Activated CD8-positive, alpha-beta memory T cell treated with anti-CD3 and anti-CD28 coated beads, Interleukin-2, amount 50 U/mL, for 24 hours (primary cell): Measurements from ENCODE around the gene LRRK2.
"Not testable (repeated sequence)": the region's sequence is repeated elsewhere in the genome, so short reads cannot be mapped to it uniquely, and the experiment has no call there.

Experiments
- DNase-seq: peaks from one replicate; pipeline ENCODE4 v3.0.0-alpha.2; 2020; ENCODE audit errors: extremely low read depth

Gene LRRK2

DNA sequence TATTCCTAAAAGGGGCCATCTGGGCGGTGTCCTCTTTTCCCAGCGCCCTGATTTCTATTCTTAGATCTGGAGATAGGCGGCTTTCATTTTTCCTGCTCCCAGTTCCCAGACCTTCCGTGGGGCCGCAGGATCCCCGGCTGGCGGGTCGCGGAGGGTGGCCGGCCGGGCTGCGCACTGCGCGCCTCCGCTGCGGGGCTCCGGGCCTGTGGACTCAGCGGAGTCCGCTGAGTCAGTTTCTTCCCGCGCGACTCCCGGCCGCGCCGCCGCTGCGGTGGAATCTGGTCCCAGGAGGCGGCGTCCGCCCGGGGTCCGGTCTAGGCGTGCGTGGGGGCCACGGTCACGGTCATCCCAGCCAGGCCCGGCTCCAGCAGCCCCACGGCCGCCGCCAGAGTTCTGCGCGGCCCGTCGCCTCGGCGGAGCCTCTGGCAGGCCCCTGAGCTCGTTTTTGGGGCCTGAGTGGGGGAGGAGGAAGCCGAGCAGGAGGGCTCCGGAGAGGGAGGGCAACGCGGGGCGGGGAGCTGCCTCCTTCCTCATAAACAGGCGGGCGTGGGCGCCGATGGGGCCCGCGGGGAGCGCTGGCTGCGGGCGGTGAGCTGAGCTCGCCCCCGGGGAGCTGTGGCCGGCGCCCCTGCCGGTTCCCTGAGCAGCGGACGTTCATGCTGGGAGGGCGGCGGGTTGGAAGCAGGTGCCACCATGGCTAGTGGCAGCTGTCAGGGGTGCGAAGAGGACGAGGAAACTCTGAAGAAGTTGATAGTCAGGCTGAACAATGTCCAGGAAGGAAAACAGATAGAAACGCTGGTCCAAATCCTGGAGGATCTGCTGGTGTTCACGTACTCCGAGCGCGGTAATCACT, at the start of gene LRRK2:
TSS of gene LRRK2 (plus strand) at position 559 of the 853 bp plus-strand sequence. CDS start at position 694, 135 bp downstream.
- no peak for DNase-seq

GRCh38 chr12:40175045-40175444, 49.8 kb upstream of the LRRK2 start:
- no peak for DNase-seq

- no peak for DNase-seq
These were observed 49.3 kb upstream of the LRRK2 start for GRCh38 chr12:40175489-40175888.

DNA sequence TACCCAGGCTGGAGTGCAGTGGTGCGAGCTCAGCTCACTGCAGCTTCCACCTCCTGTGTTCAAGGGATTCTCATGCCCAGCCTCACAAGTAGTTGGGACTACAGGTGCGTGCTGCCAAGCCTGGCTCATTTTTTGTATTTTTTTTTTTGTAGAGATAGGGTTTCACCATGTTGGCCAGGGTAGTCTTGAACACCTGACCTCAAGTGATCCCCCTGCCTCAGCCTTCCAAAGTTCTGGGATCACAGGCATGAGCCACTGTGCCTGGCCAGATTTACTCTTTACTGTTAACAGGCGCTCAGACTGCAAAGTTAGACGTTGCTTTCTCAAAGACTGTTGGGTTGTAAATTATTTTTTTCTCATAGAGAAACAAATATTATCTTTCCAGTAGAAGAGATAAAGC, 46.1 kb upstream of the LRRK2 start:
- no peak for DNase-seq

- no peak for DNase-seq
These were observed 43.3 kb upstream of the LRRK2 start for GRCh38 chr12:40181490-40181889.

DNA sequence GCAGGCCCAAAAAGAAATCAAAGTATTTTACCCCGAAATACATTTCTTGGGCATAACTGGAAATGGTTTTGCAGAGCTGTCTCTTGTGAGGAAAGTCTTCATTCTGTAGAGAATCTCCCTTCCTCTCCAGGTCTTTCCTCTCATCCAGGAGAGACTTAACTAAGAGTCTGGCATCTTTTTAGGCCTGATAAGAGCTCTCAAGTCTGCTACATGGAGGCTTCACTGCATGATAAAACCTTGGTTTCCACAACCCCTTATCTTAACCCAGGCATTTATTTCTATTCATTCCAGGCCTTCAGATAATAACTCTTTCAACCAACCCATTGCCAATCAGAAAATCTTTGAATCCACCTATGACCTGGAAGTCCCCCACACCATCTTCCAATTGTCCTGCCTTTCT, 41.1 kb upstream of the LRRK2 start:
- no peak for DNase-seq

DNA sequence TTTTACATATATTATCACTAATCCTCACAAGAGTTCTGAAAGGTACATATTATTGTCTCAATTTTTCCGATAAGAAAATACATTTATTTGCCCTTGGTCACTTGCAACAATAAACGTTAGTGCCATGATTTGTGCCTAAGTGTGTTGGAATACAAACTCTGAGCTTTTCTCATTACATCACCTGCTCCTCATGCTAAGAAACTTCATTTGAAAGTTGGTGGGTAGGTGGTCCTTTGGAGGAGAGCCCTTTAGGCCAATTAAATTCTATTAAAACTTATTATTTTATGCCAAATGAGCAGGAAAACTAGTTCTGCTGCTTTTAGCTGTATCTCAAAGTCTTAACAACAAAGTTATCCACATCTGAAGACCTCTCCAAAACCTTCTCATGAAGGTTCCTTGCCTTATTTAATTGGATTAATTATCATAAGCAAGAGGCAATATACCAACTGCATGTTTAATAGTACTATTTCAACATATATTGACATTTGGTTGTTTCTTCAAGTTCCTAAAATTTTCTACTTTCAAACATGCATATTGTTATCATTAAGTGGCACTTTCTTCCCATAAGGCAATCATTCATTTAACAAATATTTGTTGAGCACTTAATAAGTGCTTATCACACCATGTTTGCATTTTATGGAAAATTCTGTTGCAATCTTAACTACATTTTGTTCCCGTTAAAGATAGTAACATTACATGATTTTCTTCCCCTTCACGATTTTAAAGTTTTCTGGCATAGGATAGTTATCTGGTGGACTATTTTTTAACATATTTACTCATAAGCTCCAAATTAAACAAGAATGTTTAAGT, 40.1 kb upstream of the LRRK2 start:
- no peak for DNase-seq

- DNase-seq: no peak
These were observed 39.5 kb upstream of the LRRK2 start for GRCh38 chr12:40185303-40185693.

GRCh38 chr12:40188558-40189320, 36.1 kb upstream of the LRRK2 start:
- no peak for DNase-seq

- DNase-seq: no peak
These were observed 32.0 kb upstream of the LRRK2 start for GRCh38 chr12:40192704-40193255.

DNA sequence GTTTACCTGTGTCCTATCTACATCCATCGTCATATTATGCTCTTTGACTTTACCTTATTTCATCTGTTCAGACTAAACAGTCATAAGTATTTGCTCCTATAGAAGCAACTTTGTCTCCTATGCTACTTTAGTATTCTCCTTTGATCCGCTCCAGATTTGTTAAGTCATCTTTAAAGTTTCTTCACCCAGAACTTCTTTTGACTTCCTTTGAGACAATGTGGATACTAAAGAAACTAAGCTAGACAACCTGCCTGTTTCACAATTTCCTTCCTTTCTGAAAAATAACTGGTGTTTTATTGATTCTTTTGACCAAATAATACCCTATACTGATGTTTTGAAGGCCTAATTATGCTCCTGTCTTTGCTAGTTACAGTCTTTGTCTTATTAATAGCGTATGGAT, 30.0 kb upstream of the LRRK2 start:
- no peak for DNase-seq

GRCh38 chr12:40197590-40197989, 27.2 kb upstream of the LRRK2 start:
- DNase-seq: no peak

- no peak for DNase-seq
These were observed 26.2 kb upstream of the LRRK2 start for GRCh38 chr12:40198601-40199000.

DNA sequence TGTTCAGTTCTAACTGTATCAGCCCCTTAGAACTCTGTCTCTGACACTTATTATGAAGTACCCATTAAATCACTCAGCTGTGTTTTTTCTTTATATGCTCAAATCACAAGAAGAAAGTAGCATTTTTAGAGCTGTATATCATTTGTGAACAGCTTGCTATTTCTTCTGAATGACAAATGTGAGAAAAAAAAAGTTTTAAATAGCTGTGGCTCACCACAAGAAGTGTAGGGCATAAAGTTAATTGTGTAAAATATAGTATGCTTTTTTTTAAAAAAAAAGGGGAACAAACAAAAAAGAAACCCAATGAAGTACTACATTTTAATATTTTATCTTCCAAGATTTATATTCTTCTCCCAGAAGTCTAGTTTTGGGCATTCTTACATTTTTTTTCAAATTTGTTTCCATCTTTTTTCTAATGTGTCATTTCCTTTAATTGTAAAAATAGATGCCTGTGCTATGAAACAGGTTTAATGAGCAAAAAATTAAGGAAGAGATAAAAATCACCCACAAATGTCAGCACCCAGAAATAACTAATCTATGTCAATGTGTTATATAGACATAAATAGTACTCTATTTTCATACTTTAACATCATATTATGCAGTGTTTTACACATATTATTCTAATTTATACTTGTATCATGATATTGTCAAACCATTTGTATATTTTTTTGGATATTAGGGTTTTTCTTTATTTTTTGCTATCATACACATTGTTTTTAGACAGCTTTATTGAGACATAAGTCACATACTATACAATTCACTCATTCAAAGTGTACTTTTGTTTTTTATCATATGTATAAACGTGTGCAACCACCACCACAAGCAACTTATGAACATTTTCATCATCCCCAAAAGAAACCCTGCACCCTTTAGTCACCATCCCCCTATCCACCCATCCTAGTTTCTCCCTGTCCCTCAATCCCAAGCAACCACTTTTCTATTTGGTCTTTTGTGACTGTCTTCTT, 22.4 kb upstream of the LRRK2 start:
- DNase-seq: no peak

DNA sequence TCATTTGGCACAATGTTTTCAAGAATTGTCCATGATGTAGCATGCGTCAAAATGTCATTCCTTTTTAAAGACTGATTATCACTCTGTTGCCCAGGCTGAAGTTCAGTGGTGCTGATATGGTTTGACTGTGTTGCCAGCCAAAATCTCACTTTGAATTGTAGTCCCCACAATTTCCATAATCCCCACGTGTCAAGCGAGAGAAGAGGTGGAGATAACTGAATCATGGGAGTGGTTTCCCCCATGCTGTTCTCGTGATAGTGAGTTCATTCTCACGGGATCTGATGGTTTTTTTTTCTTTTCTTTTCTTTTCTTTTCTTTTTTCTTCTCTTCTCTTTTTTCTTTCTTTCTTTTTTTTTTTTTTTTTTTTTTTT, 21.8 kb upstream of the LRRK2 start:
- DNase-seq: no peak

GRCh38 chr12:40204337-40204736, 20.5 kb upstream of the LRRK2 start:
- no peak for DNase-seq

GRCh38 chr12:40207551-40207950, 17.2 kb upstream of the LRRK2 start:
- DNase-seq: no peak

GRCh38 chr12:40208707-40209446, 15.9 kb upstream of the LRRK2 start:
- DNase-seq: no peak

DNA sequence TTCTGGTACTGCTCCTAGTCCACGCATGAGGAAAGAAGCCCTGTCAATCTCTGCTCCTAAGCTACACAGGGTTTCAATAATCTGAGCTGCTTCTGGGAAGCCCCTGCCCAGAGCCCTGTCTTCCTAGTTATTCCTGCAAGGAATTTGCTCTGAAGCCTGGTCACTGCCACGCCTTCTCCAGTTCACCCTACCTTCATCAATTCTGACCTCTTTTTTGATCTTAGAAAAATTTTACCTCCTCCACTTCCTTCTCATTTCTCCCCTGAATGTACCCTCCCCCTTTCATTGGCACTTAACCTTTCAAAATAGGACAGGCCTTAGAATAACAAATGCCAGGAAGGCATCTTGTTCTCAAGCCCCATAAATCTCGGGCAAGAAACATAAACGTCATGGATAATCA, 14.9 kb upstream of the LRRK2 start:
- no peak for DNase-seq

DNA sequence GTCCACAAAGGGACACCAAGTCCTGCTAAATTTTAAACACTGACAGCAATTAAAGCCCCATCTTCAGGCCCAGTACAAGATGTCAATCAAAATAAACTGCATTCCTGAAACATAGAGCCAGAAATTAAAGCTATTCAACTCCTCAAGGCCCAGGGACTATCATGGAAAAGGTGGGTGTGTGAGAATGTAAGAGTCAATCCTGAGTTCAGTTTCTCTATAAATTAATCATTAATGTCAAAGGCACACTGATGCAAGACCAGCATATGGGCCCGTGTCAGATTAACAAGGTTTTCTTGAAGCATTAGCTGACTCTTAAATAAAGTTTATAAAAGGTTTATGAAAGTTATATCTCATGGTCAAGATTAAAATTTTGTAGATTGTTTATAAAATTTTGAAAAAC, 13.6 kb upstream of the LRRK2 start:
- DNase-seq: not testable (repeated sequence)
